Measurements from ENCODE around the gene LAMTOR1.
A peak's percentile ranks its signal among the peaks of the same experiment; 100 is the strongest.

Gene LAMTOR1

GRCh38 chr11:72132646-72133045 lies 29.5 kb upstream of the LAMTOR1 start:
- DNase-seq: peak in 2 of 3 donors; percentile 33 to 49
- peaks cover 0 to 10% (median 3%) of the 10 kb centered on the region in 5 experiments for H3K9me3 ChIP-seq (ENCODE audit: control extremely low read depth in 1 of 5, control insufficient read depth in 4 of 5, insufficient read depth in 2 of 5, low read depth in 1 of 5, low read length in 4 of 5)
- no peak overlapping the region for H3K27ac ChIP-seq (ENCODE audit: insufficient read depth in 1 of 2, low read depth in 1 of 2, low read length in 2 of 2, poor library complexity in 1 of 2, severe bottlenecking in 2 of 2)
- no peaks in the 10 kb centered on the region for H3K36me3 ChIP-seq (ENCODE audit: control insufficient read depth in 4 of 4, insufficient read depth in 4 of 4, low read length in 3 of 4)
- H3K4me1 ChIP-seq (ENCODE audit: control extremely low read depth in 1 of 4, control insufficient read depth in 4 of 4, insufficient read depth in 4 of 4, low read length in 3 of 4): peaks cover 6 to 13% (median 8%) of the 10 kb centered on the region in 4 experiments
- WGBS (ENCODE audit: insufficient coverage): no CpG with 5 or more reads among the region's 2 CpGs
- ChIA-PET CTCF (interaction anchor here (2.6 kb wide), 1 partner anchor 11 kb away, joined by 8 read pairs; no protein-coding TSS in a partner anchor), POLR2A (no interaction called here)
- no peaks in the 10 kb centered on the region for H3K27me3 ChIP-seq (replicated peaks in 2 of 5; ENCODE audit: control insufficient read depth in 4 of 5, insufficient read depth in 5 of 5, low read length in 4 of 5)
- peak overlapping the region in 1 of 7 experiments; percentile 18 for H3K4me3 ChIP-seq (ENCODE audit: control insufficient read depth in 1 of 7, extremely low read depth in 1 of 7, insufficient read depth in 4 of 7, low read depth in 2 of 7, low read length in 6 of 7)

- no peaks in the 10 kb centered on the region for H3K36me3 ChIP-seq (ENCODE audit: control insufficient read depth in 4 of 4, insufficient read depth in 4 of 4, low read length in 3 of 4)
- no peaks in the 10 kb centered on the region for H3K27me3 ChIP-seq (replicated peaks in 2 of 5; ENCODE audit: control insufficient read depth in 4 of 5, insufficient read depth in 5 of 5, low read length in 4 of 5)
- H3K4me1 ChIP-seq (ENCODE audit: control extremely low read depth in 1 of 4, control insufficient read depth in 4 of 4, insufficient read depth in 4 of 4, low read length in 3 of 4): peaks cover 6 to 13% (median 8%) of the 10 kb centered on the region in 4 experiments
- peaks cover 0 to 12% (median 3%) of the 10 kb centered on the region in 5 experiments for H3K9me3 ChIP-seq (ENCODE audit: control extremely low read depth in 1 of 5, control insufficient read depth in 4 of 5, insufficient read depth in 2 of 5, low read depth in 1 of 5, low read length in 4 of 5)
- H3K4me3 ChIP-seq (ENCODE audit: control insufficient read depth in 1 of 7, extremely low read depth in 1 of 7, insufficient read depth in 4 of 7, low read depth in 2 of 7, low read length in 6 of 7): no peak overlapping the region
- no peak overlapping the region for H3K27ac ChIP-seq (ENCODE audit: insufficient read depth in 1 of 2, low read depth in 1 of 2, low read length in 2 of 2, poor library complexity in 1 of 2, severe bottlenecking in 2 of 2)
- 96% methylated on average over 3 of the region's 3 CpGs for WGBS (ENCODE audit: insufficient coverage)
- POLR2A ChIA-PET: no interaction called here
- CTCF ChIA-PET: interaction anchor here (0.6 to 1.3 kb wide), 2 partner anchors 15 to 104 kb away, joined by 3 to 6 read pairs; no protein-coding TSS in a partner anchor
- DNase-seq: no peak
These were observed 26.3 kb upstream of the LAMTOR1 start for GRCh38 chr11:72129381-72129780.

GRCh38 chr11:72127923-72128322 lies 24.8 kb upstream of the LAMTOR1 start:
- H3K36me3 ChIP-seq (ENCODE audit: control insufficient read depth in 4 of 4, insufficient read depth in 4 of 4, low read length in 3 of 4): no peaks in the 10 kb centered on the region
- WGBS (ENCODE audit: insufficient coverage): 43% methylated on average over 1 of the region's 2 CpGs
- no peak overlapping the region for H3K27ac ChIP-seq (ENCODE audit: insufficient read depth in 1 of 2, low read depth in 1 of 2, low read length in 2 of 2, poor library complexity in 1 of 2, severe bottlenecking in 2 of 2)
- peaks cover 2 to 8% (median 7%) of the 10 kb centered on the region in 4 experiments for H3K4me1 ChIP-seq (ENCODE audit: control extremely low read depth in 1 of 4, control insufficient read depth in 4 of 4, insufficient read depth in 4 of 4, low read length in 3 of 4)
- H3K9me3 ChIP-seq (ENCODE audit: control extremely low read depth in 1 of 5, control insufficient read depth in 4 of 5, insufficient read depth in 2 of 5, low read depth in 1 of 5, low read length in 4 of 5): peaks cover 0 to 12% (median 3%) of the 10 kb centered on the region in 5 experiments
- CTCF ChIA-PET: interaction anchor here (0.7 to 1.2 kb wide), 3 partner anchors 9 to 16 kb away, joined by 3 to 4 read pairs (median 3); no protein-coding TSS in a partner anchor
- no peak for DNase-seq
- POLR2A ChIA-PET: interaction anchor here (0.6 kb wide), 2 partner anchors 15 to 117 kb away, joined by 3 read pairs; no protein-coding TSS in a partner anchor
- H3K27me3 ChIP-seq (replicated peaks in 2 of 5; ENCODE audit: control insufficient read depth in 4 of 5, insufficient read depth in 5 of 5, low read length in 4 of 5): no peaks in the 10 kb centered on the region
- H3K4me3 ChIP-seq (ENCODE audit: control insufficient read depth in 1 of 7, extremely low read depth in 1 of 7, insufficient read depth in 4 of 7, low read depth in 2 of 7, low read length in 6 of 7): no peak overlapping the region

- no CpG with 5 or more reads among the region's 1 CpG for WGBS (ENCODE audit: insufficient coverage)
- DNase-seq: no peak
- Histone ChIP-seq H3K27me3 (replicated peaks in 2 of 5; ENCODE audit: control insufficient read depth in 4 of 5, insufficient read depth in 5 of 5, low read length in 4 of 5) (no peaks in the 10 kb centered on the region), H3K4me1 (ENCODE audit: control extremely low read depth in 1 of 4, control insufficient read depth in 4 of 4, insufficient read depth in 4 of 4, low read length in 3 of 4) (no peaks in the 10 kb centered on the region), H3K27ac (ENCODE audit: insufficient read depth in 1 of 2, low read depth in 1 of 2, low read length in 2 of 2, poor library complexity in 1 of 2, severe bottlenecking in 2 of 2) (no peak overlapping the region), H3K9me3 (ENCODE audit: control extremely low read depth in 1 of 5, control insufficient read depth in 4 of 5, insufficient read depth in 2 of 5, low read depth in 1 of 5, low read length in 4 of 5) (peaks cover 0 to 12% (median 3%) of the 10 kb centered on the region in 5 experiments), H3K36me3 (ENCODE audit: control insufficient read depth in 4 of 4, insufficient read depth in 4 of 4, low read length in 3 of 4) (no peaks in the 10 kb centered on the region), H3K4me3 (ENCODE audit: control insufficient read depth in 1 of 7, extremely low read depth in 1 of 7, insufficient read depth in 4 of 7, low read depth in 2 of 7, low read length in 6 of 7) (no peak overlapping the region)
- CTCF ChIA-PET: interaction anchor here (0.6 to 1.5 kb wide), 2 partner anchors 21 to 149 kb away, joined by 3 read pairs; no protein-coding TSS in a partner anchor
- POLR2A ChIA-PET: no interaction called here
These were observed 22.9 kb upstream of the LAMTOR1 start for GRCh38 chr11:72125956-72126355.

GRCh38 chr11:72124046-72124445 lies 20.9 kb upstream of the LAMTOR1 start:
- peaks cover 0 to 10% (median 3%) of the 10 kb centered on the region in 5 experiments for H3K9me3 ChIP-seq (ENCODE audit: control extremely low read depth in 1 of 5, control insufficient read depth in 4 of 5, insufficient read depth in 2 of 5, low read depth in 1 of 5, low read length in 4 of 5)
- 98% methylated on average over 6 of the region's 6 CpGs for WGBS (ENCODE audit: insufficient coverage)
- no peak overlapping the region for H3K27ac ChIP-seq (ENCODE audit: insufficient read depth in 1 of 2, low read depth in 1 of 2, low read length in 2 of 2, poor library complexity in 1 of 2, severe bottlenecking in 2 of 2)
- CTCF ChIA-PET: no interaction called here
- H3K4me1 ChIP-seq (ENCODE audit: control extremely low read depth in 1 of 4, control insufficient read depth in 4 of 4, insufficient read depth in 4 of 4, low read length in 3 of 4): peaks cover 0 to 6% (median 0%) of the 10 kb centered on the region in 4 experiments
- no peak for DNase-seq
- H3K4me3 ChIP-seq (ENCODE audit: control insufficient read depth in 1 of 7, extremely low read depth in 1 of 7, insufficient read depth in 4 of 7, low read depth in 2 of 7, low read length in 6 of 7): no peak overlapping the region
- H3K27me3 ChIP-seq (replicated peaks in 2 of 5; ENCODE audit: control insufficient read depth in 4 of 5, insufficient read depth in 5 of 5, low read length in 4 of 5): no peaks in the 10 kb centered on the region
- POLR2A ChIA-PET: no interaction called here
- no peaks in the 10 kb centered on the region for H3K36me3 ChIP-seq (ENCODE audit: control insufficient read depth in 4 of 4, insufficient read depth in 4 of 4, low read length in 3 of 4)

- ChIA-PET CTCF (interaction anchor here (1.5 to 2.3 kb wide), 2 partner anchors 20 to 23 kb away, joined by 4 to 8 read pairs; no protein-coding TSS in a partner anchor), POLR2A (no interaction called here)
- peaks cover 0 to 3% (median 2%) of the 10 kb centered on the region in 5 experiments for H3K9me3 ChIP-seq (ENCODE audit: control extremely low read depth in 1 of 5, control insufficient read depth in 4 of 5, insufficient read depth in 2 of 5, low read depth in 1 of 5, low read length in 4 of 5)
- H3K36me3 ChIP-seq (ENCODE audit: control insufficient read depth in 4 of 4, insufficient read depth in 4 of 4, low read length in 3 of 4): no peaks in the 10 kb centered on the region
- no CpG with 5 or more reads among the region's 3 CpGs for WGBS (ENCODE audit: insufficient coverage)
- peaks cover 0 to 9% (median 1%) of the 10 kb centered on the region in 4 experiments for H3K4me1 ChIP-seq (ENCODE audit: control extremely low read depth in 1 of 4, control insufficient read depth in 4 of 4, insufficient read depth in 4 of 4, low read length in 3 of 4)
- H3K27ac ChIP-seq (ENCODE audit: insufficient read depth in 1 of 2, low read depth in 1 of 2, low read length in 2 of 2, poor library complexity in 1 of 2, severe bottlenecking in 2 of 2): no peak overlapping the region
- no peak overlapping the region for H3K4me3 ChIP-seq (ENCODE audit: control insufficient read depth in 1 of 7, extremely low read depth in 1 of 7, insufficient read depth in 4 of 7, low read depth in 2 of 7, low read length in 6 of 7)
- H3K27me3 ChIP-seq (replicated peaks in 2 of 5; ENCODE audit: control insufficient read depth in 4 of 5, insufficient read depth in 5 of 5, low read length in 4 of 5): no peaks in the 10 kb centered on the region
- DNase-seq: no peak
These were observed 20.1 kb upstream of the LAMTOR1 start for GRCh38 chr11:72123117-72123653.

- ChIA-PET POLR2A (interaction anchor here (1.4 kb wide), 1 partner anchor 23 kb away, joined by 4 read pairs; no protein-coding TSS in a partner anchor), CTCF (interaction anchor here (0.5 to 2.3 kb wide), 3 partner anchors 21 to 68 kb away, joined by 3 to 8 read pairs (median 4); no protein-coding TSS in a partner anchor)
- no peak overlapping the region for H3K4me3 ChIP-seq (ENCODE audit: control insufficient read depth in 1 of 7, extremely low read depth in 1 of 7, insufficient read depth in 4 of 7, low read depth in 2 of 7, low read length in 6 of 7)
- H3K27me3 ChIP-seq (replicated peaks in 2 of 5; ENCODE audit: control insufficient read depth in 4 of 5, insufficient read depth in 5 of 5, low read length in 4 of 5): no peaks in the 10 kb centered on the region
- no peak overlapping the region for H3K27ac ChIP-seq (ENCODE audit: insufficient read depth in 1 of 2, low read depth in 1 of 2, low read length in 2 of 2, poor library complexity in 1 of 2, severe bottlenecking in 2 of 2)
- no peak for DNase-seq
- H3K4me1 ChIP-seq (ENCODE audit: control extremely low read depth in 1 of 4, control insufficient read depth in 4 of 4, insufficient read depth in 4 of 4, low read length in 3 of 4): peaks cover 0 to 9% (median 1%) of the 10 kb centered on the region in 4 experiments
- H3K9me3 ChIP-seq (ENCODE audit: control extremely low read depth in 1 of 5, control insufficient read depth in 4 of 5, insufficient read depth in 2 of 5, low read depth in 1 of 5, low read length in 4 of 5): peaks cover 0 to 3% (median 0%) of the 10 kb centered on the region in 5 experiments
- no CpG with 5 or more reads among the region's 1 CpG for WGBS (ENCODE audit: insufficient coverage)
- no peaks in the 10 kb centered on the region for H3K36me3 ChIP-seq (ENCODE audit: control insufficient read depth in 4 of 4, insufficient read depth in 4 of 4, low read length in 3 of 4)
These were observed 19.5 kb upstream of the LAMTOR1 start for GRCh38 chr11:72122607-72123006.
